NT2/D1 (cell line): Measurements from ENCODE around the gene MEA1.

ENCODE experiments used
- DNase-seq: peaks from one replicate; pipeline ENCODE4 v3.0.0-alpha.2; 2011; ENCODE audit warnings: low read depth, low spot score
- H3K27me3 ChIP-seq: 2 replicates; pipeline ENCODE4 v1.6.0; 2011; ENCODE audit warnings: mild to moderate bottlenecking; ENCODE audit not compliant: insufficient read length, insufficient read depth
- H3K36me3 ChIP-seq: 2 replicates; pipeline ENCODE4 v1.6.1; 2011; ENCODE audit warnings: mild to moderate bottlenecking, low read length, mixed read lengths; ENCODE audit not compliant: insufficient read depth, insufficient read length
- H3K4me1 ChIP-seq: 2 replicates; pipeline ENCODE4 v1.5.1; 2011; ENCODE audit not compliant: insufficient read depth, insufficient read length
- H3K4me3 ChIP-seq: 2 replicates; pipeline ENCODE4 v1.5.1; 2011; ENCODE audit warnings: low read depth; ENCODE audit not compliant: insufficient read length
- H3K9ac ChIP-seq: 2 replicates; pipeline ENCODE4 v1.6.0; 2011; ENCODE audit warnings: low read depth; ENCODE audit not compliant: insufficient read length
- H3K9me3 ChIP-seq: 2 replicates; pipeline ENCODE4 v1.5.1; 2011; ENCODE audit warnings: mild to moderate bottlenecking, low read length; ENCODE audit not compliant: insufficient read depth
- SUZ12 ChIP-seq: IDR thresholded peaks from 2 replicates; pipeline ENCODE4 v1.6.1; 2011; ENCODE audit not compliant: insufficient read length, insufficient read depth; ENCODE audit errors: extremely low read depth
- YY1 ChIP-seq: IDR thresholded peaks from 2 replicates; pipeline ENCODE4 v1.6.1; 2011; ENCODE audit not compliant: insufficient read length, insufficient read depth
- ZNF274 ChIP-seq: IDR thresholded peaks from 2 replicates; pipeline ENCODE4 v1.6.1; 2011; ENCODE audit warnings: mild to moderate bottlenecking, low read depth, low read length

The MEA1 gene

GRCh38 chr6:43013843-43014433, at the start of gene MEA1, which contains the start of gene KLHDC3:
TSS of gene MEA1 (minus strand) at chr6:43013946. CDS start at chr6:43013813, 133 bp downstream.
TSS of gene KLHDC3 (plus strand) at chr6:43014249. CDS start at chr6:43017193, 2,944 bp downstream.
- DNase-seq: peak; percentile 98
- TF ChIP-seq YY1 (no peak), ZNF274 (no peak), SUZ12 (no peak)
- Histone ChIP-seq H3K9ac (peak within 1 kb of the TSS; percentile 79), H3K36me3 (peaks cover 62% of the 10 kb centered on the region), H3K27me3 (no peaks in the 10 kb centered on the region), H3K4me3 (peak within 1 kb of the TSS; percentile 62), H3K4me1 (peaks cover 8% of the 10 kb centered on the region), H3K9me3 (no peaks in the 10 kb centered on the region)

- no peaks in the 10 kb centered on the region for H3K9me3 ChIP-seq
- peaks cover 37% of the 10 kb centered on the region for H3K36me3 ChIP-seq
- DNase-seq: no peak
- no peak overlapping the region for H3K4me3 ChIP-seq
- H3K27me3 ChIP-seq: no peaks in the 10 kb centered on the region
- H3K9ac ChIP-seq: no peak overlapping the region
- TF ChIP-seq YY1 (no peak), ZNF274 (no peak), SUZ12 (no peak)
- H3K4me1 ChIP-seq: no peaks in the 10 kb centered on the region
Observed at GRCh38 chr6:43062818-43063217, 49.1 kb upstream of the MEA1 start.

GRCh38 chr6:43061861-43062260, 48.1 kb upstream of the MEA1 start:
- H3K27me3 ChIP-seq: no peaks in the 10 kb centered on the region
- no peaks in the 10 kb centered on the region for H3K4me1 ChIP-seq
- no peak overlapping the region for H3K9ac ChIP-seq
- no peaks in the 10 kb centered on the region for H3K9me3 ChIP-seq
- peaks cover 44% of the 10 kb centered on the region for H3K36me3 ChIP-seq
- H3K4me3 ChIP-seq: no peak overlapping the region
- DNase-seq: no peak
- TF ChIP-seq SUZ12: no peak
- TF ChIP-seq ZNF274: no peak
- no peak for TF ChIP-seq YY1

- Histone ChIP-seq H3K36me3 (peaks cover 43% of the 10 kb centered on the region), H3K9ac (peak overlapping the region; percentile 72), H3K4me1 (no peaks in the 10 kb centered on the region), H3K9me3 (no peaks in the 10 kb centered on the region), H3K27me3 (no peaks in the 10 kb centered on the region), H3K4me3 (no peak overlapping the region)
- TF ChIP-seq SUZ12 (no peak), YY1 (no peak), ZNF274 (no peak)
- DNase-seq: no peak
Observed at GRCh38 chr6:43060755-43061633, 47.2 kb upstream of the MEA1 start.

GRCh38 chr6:43060034-43060754, 46.4 kb upstream of the MEA1 start:
- no peaks in the 10 kb centered on the region for H3K4me1 ChIP-seq
- no peaks in the 10 kb centered on the region for H3K27me3 ChIP-seq
- peak overlapping the region; percentile 92 for H3K4me3 ChIP-seq
- TF ChIP-seq SUZ12 (no peak), YY1 (no peak), ZNF274 (no peak)
- DNase-seq: no peak
- peaks cover 43% of the 10 kb centered on the region for H3K36me3 ChIP-seq
- no peaks in the 10 kb centered on the region for H3K9me3 ChIP-seq
- peak overlapping the region; percentile 72 for H3K9ac ChIP-seq

GRCh38 chr6:43059168-43060033, 45.7 kb upstream of the MEA1 start, which contains the start of the genes KLC4 and MRPL2:
TSS of gene KLC4 (plus strand) at chr6:43059631. CDS start at chr6:43061336, 1,705 bp downstream.
TSS of gene MRPL2 (minus strand) at chr6:43059434. CDS start at chr6:43059381, 53 bp downstream.
- no peak for TF ChIP-seq ZNF274
- peak; percentile 66 for TF ChIP-seq YY1
- TF ChIP-seq SUZ12: no peak
- peaks cover 47% of the 10 kb centered on the region for H3K36me3 ChIP-seq
- DNase-seq: peak; percentile 95
- H3K4me3 ChIP-seq: peak within 1 kb of the TSS; percentile 92
- H3K4me1 ChIP-seq: no peaks in the 10 kb centered on the region
- H3K9ac ChIP-seq: peak within 1 kb of the TSS; percentile 90
- no peaks in the 10 kb centered on the region for H3K9me3 ChIP-seq
- no peaks in the 10 kb centered on the region for H3K27me3 ChIP-seq
